ENCODE results near the gene AFG1L.
"Not testable (repeated sequence)": the region's sequence is repeated elsewhere in the genome, so short reads cannot be mapped to it uniquely, and the experiment has no call there.

The AFG1L gene

DNA sequence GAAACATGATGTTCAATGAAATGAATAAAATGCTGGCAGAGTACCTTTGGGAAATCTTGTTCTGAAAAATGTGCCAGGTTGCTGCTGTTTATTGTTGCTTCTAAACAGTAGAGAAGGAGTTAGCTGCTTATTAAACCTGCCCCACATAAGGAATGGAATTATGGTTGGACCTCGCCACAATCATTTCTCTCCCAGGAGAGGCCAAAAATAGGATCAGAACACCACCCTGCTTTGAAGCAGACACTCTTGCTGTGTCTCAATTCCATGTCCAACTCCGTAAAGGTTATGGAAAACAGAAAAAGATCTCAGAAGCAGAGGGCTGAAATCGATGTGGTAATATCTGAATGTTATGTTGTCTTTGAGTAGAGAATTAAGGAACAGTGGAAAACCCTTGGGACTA lies 27.9 kb downstream of the AFG1L start:
- WGBS: 97% methylated on average over 3 of the region's 3 CpGs
- H3K4me1 ChIP-seq (ENCODE audit: insufficient read depth, low read length): no peaks in the 10 kb centered on the region
- H3K27me3 ChIP-seq (ENCODE audit: insufficient read depth, low read length): no peaks in the 10 kb centered on the region
- H3K4me3 ChIP-seq (ENCODE audit: low read length): no peak overlapping the region
- no peak overlapping the region for H3K9ac ChIP-seq (ENCODE audit: low read depth, low read length)
- no peaks in the 10 kb centered on the region for H3K9me3 ChIP-seq (ENCODE audit: insufficient read depth, low read depth, low read length)
- H3K27ac ChIP-seq (ENCODE audit: low read depth, low read length): no peak overlapping the region
- peaks cover 7% of the 10 kb centered on the region; the same call in 1 of the 2 replicates for H3K36me3 ChIP-seq (ENCODE audit: insufficient read depth, low read length)

- Histone ChIP-seq H3K36me3 (ENCODE audit: insufficient read depth, low read length) (peaks cover 8% of the 10 kb centered on the region; the same call in 1 of the 2 replicates), H3K27ac (ENCODE audit: low read depth, low read length) (no peak overlapping the region), H3K27me3 (ENCODE audit: insufficient read depth, low read length) (no peaks in the 10 kb centered on the region), H3K9ac (ENCODE audit: low read depth, low read length) (no peak overlapping the region), H3K9me3 (ENCODE audit: insufficient read depth, low read depth, low read length) (no peaks in the 10 kb centered on the region), H3K4me1 (ENCODE audit: insufficient read depth, low read length) (no peaks in the 10 kb centered on the region), H3K4me3 (ENCODE audit: low read length) (no peak overlapping the region)
- 92% methylated on average over 4 of the region's 4 CpGs for WGBS
These were observed 29.0 kb downstream of the AFG1L start for GRCh38 chr6:108323710-108324466.

DNA sequence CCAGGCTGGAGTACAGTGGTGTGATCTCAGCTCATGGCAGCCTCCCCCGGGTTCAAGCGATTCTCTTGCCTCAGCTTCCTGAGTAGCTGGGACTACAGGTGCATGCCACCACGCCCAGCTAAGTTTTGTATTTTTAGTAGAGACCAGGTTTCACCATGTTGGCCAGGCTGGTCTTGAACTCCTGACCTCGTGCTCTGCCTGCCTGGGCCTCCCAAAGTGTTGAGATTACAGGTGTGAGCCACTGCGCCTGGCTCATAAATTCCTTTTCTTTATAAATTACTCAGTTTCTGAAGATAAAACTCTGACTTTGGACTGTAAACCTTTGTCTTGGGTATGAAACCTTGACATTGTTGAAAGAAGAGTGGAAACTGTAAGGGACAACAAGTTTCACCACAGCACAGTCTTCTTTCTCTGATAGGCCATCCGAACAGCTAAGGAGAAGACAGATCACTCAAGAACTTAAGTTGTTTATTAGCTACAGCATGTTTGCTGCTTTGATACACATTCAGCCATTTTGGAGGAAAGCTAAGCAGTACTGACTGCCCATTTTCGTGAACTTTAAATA lies 35.4 kb downstream of the AFG1L start:
- 93% methylated on average over 7 of the region's 7 CpGs for WGBS
- H3K27ac ChIP-seq (ENCODE audit: low read depth, low read length); H3K4me1 ChIP-seq (ENCODE audit: insufficient read depth, low read length); H3K36me3 ChIP-seq (ENCODE audit: insufficient read depth, low read length); H3K9ac ChIP-seq (ENCODE audit: low read depth, low read length); H3K4me3 ChIP-seq (ENCODE audit: low read length); H3K27me3 ChIP-seq (ENCODE audit: insufficient read depth, low read length); H3K9me3 ChIP-seq (ENCODE audit: insufficient read depth, low read depth, low read length): not testable (repeated sequence)

GRCh38 chr6:108330806-108331205 lies 36.0 kb downstream of the AFG1L start:
- no peak overlapping the region for H3K27ac ChIP-seq (ENCODE audit: low read depth, low read length)
- H3K4me1 ChIP-seq (ENCODE audit: insufficient read depth, low read length): no peaks in the 10 kb centered on the region
- WGBS: 97% methylated on average over 2 of the region's 2 CpGs

GRCh38 chr6:108331982-108332381 lies 37.1 kb downstream of the AFG1L start:
- peaks cover 8% of the 10 kb centered on the region; the same call in 1 of the 2 replicates for H3K36me3 ChIP-seq (ENCODE audit: insufficient read depth, low read length)
- no peak overlapping the region for H3K27ac ChIP-seq (ENCODE audit: low read depth, low read length)
- H3K4me1 ChIP-seq (ENCODE audit: insufficient read depth, low read length): no peaks in the 10 kb centered on the region
- no peak overlapping the region for H3K9ac ChIP-seq (ENCODE audit: low read depth, low read length)
- H3K27me3 ChIP-seq (ENCODE audit: insufficient read depth, low read length): no peaks in the 10 kb centered on the region
- H3K4me3 ChIP-seq (ENCODE audit: low read length): no peak overlapping the region
- H3K9me3 ChIP-seq (ENCODE audit: insufficient read depth, low read depth, low read length): no peaks in the 10 kb centered on the region

More at GRCh38 chr6:108330806-108331205, 36.0 kb downstream of the AFG1L start:
- peaks cover 8% of the 10 kb centered on the region; the same call in 1 of the 2 replicates for H3K36me3 ChIP-seq (ENCODE audit: insufficient read depth, low read length)
- no peak overlapping the region for H3K9ac ChIP-seq (ENCODE audit: low read depth, low read length)
- no peak overlapping the region for H3K4me3 ChIP-seq (ENCODE audit: low read length)
- no peaks in the 10 kb centered on the region for H3K9me3 ChIP-seq (ENCODE audit: insufficient read depth, low read depth, low read length)
- no peaks in the 10 kb centered on the region for H3K27me3 ChIP-seq (ENCODE audit: insufficient read depth, low read length)

GRCh38 chr6:108336971-108337370 lies 42.1 kb downstream of the AFG1L start:
- Histone ChIP-seq H3K27ac (ENCODE audit: low read depth, low read length) (no peak overlapping the region), H3K9me3 (ENCODE audit: insufficient read depth, low read depth, low read length) (no peaks in the 10 kb centered on the region), H3K4me3 (ENCODE audit: low read length) (no peak overlapping the region), H3K9ac (ENCODE audit: low read depth, low read length) (no peak overlapping the region), H3K4me1 (ENCODE audit: insufficient read depth, low read length) (no peaks in the 10 kb centered on the region), H3K27me3 (ENCODE audit: insufficient read depth, low read length) (no peaks in the 10 kb centered on the region), H3K36me3 (ENCODE audit: insufficient read depth, low read length) (no peaks in the 10 kb centered on the region)
- WGBS: 93% methylated on average over 3 of the region's 3 CpGs

DNA sequence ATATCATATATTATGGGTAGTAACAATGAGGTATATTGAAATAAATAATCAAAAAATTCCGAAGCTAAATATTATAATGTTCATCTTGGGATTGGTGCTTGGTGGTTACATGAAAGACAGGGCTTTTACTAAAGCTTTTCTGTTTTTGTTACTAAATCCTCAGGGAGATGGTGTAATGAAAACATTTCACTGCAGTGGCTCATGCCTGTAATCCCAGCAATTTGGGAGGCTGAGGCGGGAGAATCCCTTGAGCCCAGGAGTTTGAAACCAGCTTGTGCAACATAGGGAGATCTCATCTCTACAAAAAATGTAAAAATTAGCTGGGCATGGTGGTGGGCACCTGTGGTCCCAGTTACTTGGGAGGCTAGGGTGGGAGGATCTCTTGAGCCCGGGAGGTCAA lies 42.9 kb downstream of the AFG1L start:
- Histone ChIP-seq H3K9ac (ENCODE audit: low read depth, low read length) (no peak overlapping the region), H3K4me3 (ENCODE audit: low read length) (no peak overlapping the region), H3K27me3 (ENCODE audit: insufficient read depth, low read length) (no peaks in the 10 kb centered on the region), H3K9me3 (ENCODE audit: insufficient read depth, low read depth, low read length) (no peaks in the 10 kb centered on the region), H3K4me1 (ENCODE audit: insufficient read depth, low read length) (no peaks in the 10 kb centered on the region), H3K27ac (ENCODE audit: low read depth, low read length) (no peak overlapping the region), H3K36me3 (ENCODE audit: insufficient read depth, low read length) (no peaks in the 10 kb centered on the region)
- WGBS: 97% methylated on average over 3 of the region's 3 CpGs

DNA sequence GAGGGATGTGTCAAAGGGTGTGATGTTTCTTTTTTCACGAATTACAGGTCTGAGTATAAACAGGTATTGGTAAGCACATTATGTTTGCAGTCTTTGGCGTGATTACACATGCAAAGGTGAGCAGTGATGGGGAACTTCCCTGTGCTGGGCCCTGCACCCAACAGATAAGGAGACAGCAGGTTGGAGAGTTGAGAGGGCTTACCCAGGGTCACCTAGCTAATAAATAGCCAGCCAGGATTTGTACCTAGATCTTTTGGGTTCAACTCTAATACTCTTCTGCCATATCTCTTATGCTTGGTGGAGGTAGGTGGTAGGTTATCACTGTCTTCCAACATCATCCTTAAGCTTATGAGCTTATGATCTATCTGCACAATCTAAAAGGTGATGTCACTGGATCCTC lies 46.5 kb downstream of the AFG1L start:
- Histone ChIP-seq H3K27me3 (ENCODE audit: insufficient read depth, low read length) (no peaks in the 10 kb centered on the region), H3K27ac (ENCODE audit: low read depth, low read length) (no peak overlapping the region), H3K4me3 (ENCODE audit: low read length) (no peak overlapping the region), H3K4me1 (ENCODE audit: insufficient read depth, low read length) (no peaks in the 10 kb centered on the region), H3K9ac (ENCODE audit: low read depth, low read length) (no peak overlapping the region), H3K9me3 (ENCODE audit: insufficient read depth, low read depth, low read length) (no peaks in the 10 kb centered on the region), H3K36me3 (ENCODE audit: insufficient read depth, low read length) (no peaks in the 10 kb centered on the region)
- 90% methylated on average over 2 of the region's 2 CpGs for WGBS

- 95% methylated on average over 5 of the region's 5 CpGs for WGBS
- no peak overlapping the region for H3K4me3 ChIP-seq (ENCODE audit: low read length)
- H3K9ac ChIP-seq (ENCODE audit: low read depth, low read length): no peak overlapping the region
- H3K27me3 ChIP-seq (ENCODE audit: insufficient read depth, low read length): no peaks in the 10 kb centered on the region
- H3K4me1 ChIP-seq (ENCODE audit: insufficient read depth, low read length): no peaks in the 10 kb centered on the region
- no peaks in the 10 kb centered on the region for H3K9me3 ChIP-seq (ENCODE audit: insufficient read depth, low read depth, low read length)
- H3K36me3 ChIP-seq (ENCODE audit: insufficient read depth, low read length): no peaks in the 10 kb centered on the region
- H3K27ac ChIP-seq (ENCODE audit: low read depth, low read length): no peak overlapping the region
These were observed 49.0 kb downstream of the AFG1L start for GRCh38 chr6:108343894-108344293.

DNA sequence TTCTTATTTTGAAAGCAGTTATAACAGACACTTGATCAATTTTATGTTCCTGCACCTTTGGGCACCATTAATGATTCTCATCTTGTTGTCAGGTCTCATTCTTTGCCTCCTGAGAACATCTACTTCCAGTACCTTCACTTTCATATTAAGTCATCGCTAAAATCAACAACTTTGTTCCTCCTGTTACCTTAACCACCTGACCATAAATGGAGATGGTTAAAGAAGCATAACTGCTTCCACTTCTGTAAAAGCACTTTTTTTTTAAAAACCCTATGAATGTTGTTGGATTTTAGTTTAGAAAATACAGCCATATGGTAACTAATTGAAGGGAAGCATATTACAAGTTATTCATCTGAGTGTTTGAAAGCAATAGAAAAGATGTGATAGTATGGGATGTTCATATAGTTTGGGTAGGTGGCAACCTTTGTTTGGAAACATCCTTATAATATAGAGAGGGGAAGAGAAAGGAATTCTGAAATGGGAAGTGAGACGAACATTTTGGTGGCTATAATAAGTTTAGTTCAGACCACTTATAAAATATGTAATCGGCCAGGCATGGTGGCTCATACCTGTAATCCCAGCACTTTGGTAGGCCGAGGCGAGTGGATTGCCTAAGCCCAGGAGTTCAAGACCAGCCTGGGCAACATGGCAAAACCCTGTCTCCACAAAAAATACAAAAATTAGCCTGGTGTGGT lies 53.9 kb downstream of the AFG1L start:
- 93% methylated on average over 5 of the region's 5 CpGs for WGBS
- Histone ChIP-seq H3K27me3 (ENCODE audit: insufficient read depth, low read length) (no peaks in the 10 kb centered on the region), H3K4me3 (ENCODE audit: low read length) (no peak overlapping the region), H3K27ac (ENCODE audit: low read depth, low read length) (no peak overlapping the region), H3K4me1 (ENCODE audit: insufficient read depth, low read length) (no peaks in the 10 kb centered on the region), H3K9ac (ENCODE audit: low read depth, low read length) (no peak overlapping the region), H3K36me3 (ENCODE audit: insufficient read depth, low read length) (no peaks in the 10 kb centered on the region), H3K9me3 (ENCODE audit: insufficient read depth, low read depth, low read length) (no peaks in the 10 kb centered on the region)

- Histone ChIP-seq H3K27me3 (ENCODE audit: insufficient read depth, low read length) (no peaks in the 10 kb centered on the region), H3K9me3 (ENCODE audit: insufficient read depth, low read depth, low read length) (no peaks in the 10 kb centered on the region), H3K4me3 (ENCODE audit: low read length) (no peak overlapping the region), H3K27ac (ENCODE audit: low read depth, low read length) (no peak overlapping the region), H3K4me1 (ENCODE audit: insufficient read depth, low read length) (no peaks in the 10 kb centered on the region), H3K9ac (ENCODE audit: low read depth, low read length) (no peak overlapping the region), H3K36me3 (ENCODE audit: insufficient read depth, low read length) (no peaks in the 10 kb centered on the region)
- no CpG with 5 or more reads among the region's 1 CpG for WGBS
These were observed 55.7 kb downstream of the AFG1L start for GRCh38 chr6:108350528-108350927.
